Activated CD8-positive, alpha-beta T cell treated with anti-CD3 and anti-CD28 coated beads for 36 hours (primary cell): ENCODE measurements around the gene COL9A2. TPM values are rescaled to one million over a fixed set of nuclear protein-coding genes. Genes with fewer than 3 reads are reported as not detected.

Experiments used
- ATAC-seq: fragments of 200-7000 bp; cut with Tn5 transposase; one replicate; pipeline ENCODE4 v1.10.0; 2021; ENCODE audit warnings: mild to moderate bottlenecking, moderate library complexity
- CTCF ChIA-PET: fragments of 350-600 bp; sonication (Branson Sonifier 250); formaldehyde crosslinking; loops from one replicate; lab custom pipeline; 2021; ENCODE audit warnings: antibody characterized with exemption; lab: Charles Lee
- POLR2A ChIA-PET: fragments of 350-600 bp; sonication (Branson Sonifier 250); formaldehyde crosslinking; loops from one replicate; lab custom pipeline; 2021; ENCODE audit warnings: antibody characterized with exemption; lab: Charles Lee
- DNase-seq: peaks from one replicate; pipeline ENCODE4 v3.0.0-alpha.2; 2020
- H3K27ac Mint-ChIP-seq: one replicate; pipeline ENCODE4 v1.8.0; 2021; ENCODE audit warnings: mild to moderate bottlenecking, mixed read lengths
- H3K27me3 Mint-ChIP-seq: one replicate; pipeline ENCODE4 v1.8.0; 2021; ENCODE audit warnings: mixed read lengths
- H3K36me3 Mint-ChIP-seq: one replicate; pipeline ENCODE4 v1.8.0; 2021; ENCODE audit warnings: low read depth, mixed read lengths
- H3K4me1 Mint-ChIP-seq: one replicate; pipeline ENCODE4 v1.8.0; 2021; ENCODE audit warnings: low read depth, mixed read lengths
- H3K4me3 Mint-ChIP-seq: one replicate; pipeline ENCODE4 v1.8.0; 2021; ENCODE audit warnings: mild to moderate bottlenecking, moderate library complexity, mixed read lengths
- H3K9me3 Mint-ChIP-seq: one replicate; pipeline ENCODE4 v1.8.0; 2021; ENCODE audit warnings: mixed read lengths
- CTCF ChIP-seq: fragments of 200-600 bp; IDR thresholded peaks from one replicate; pipeline ENCODE4 v1.8.0; 2022; ENCODE audit warnings: antibody characterized with exemption, mild to moderate bottlenecking
- intact Hi-C: fragments of 100-400 bp; cut with micrococcal nuclease; formaldehyde crosslinking; loops from one replicate; pipeline ENCODE4 v1.10.0; 2022
- total RNA-seq, 2 experiments: library from RNA; stranded (reverse); gene quantifications; one replicate each; pipeline ENCODE4 v1.2.3, GENCODE V29; 2021

COL9A2 gene
- total RNA-seq, 2 experiments from 2014 or later, result 4.3 to 5.4 TPM

DNA sequence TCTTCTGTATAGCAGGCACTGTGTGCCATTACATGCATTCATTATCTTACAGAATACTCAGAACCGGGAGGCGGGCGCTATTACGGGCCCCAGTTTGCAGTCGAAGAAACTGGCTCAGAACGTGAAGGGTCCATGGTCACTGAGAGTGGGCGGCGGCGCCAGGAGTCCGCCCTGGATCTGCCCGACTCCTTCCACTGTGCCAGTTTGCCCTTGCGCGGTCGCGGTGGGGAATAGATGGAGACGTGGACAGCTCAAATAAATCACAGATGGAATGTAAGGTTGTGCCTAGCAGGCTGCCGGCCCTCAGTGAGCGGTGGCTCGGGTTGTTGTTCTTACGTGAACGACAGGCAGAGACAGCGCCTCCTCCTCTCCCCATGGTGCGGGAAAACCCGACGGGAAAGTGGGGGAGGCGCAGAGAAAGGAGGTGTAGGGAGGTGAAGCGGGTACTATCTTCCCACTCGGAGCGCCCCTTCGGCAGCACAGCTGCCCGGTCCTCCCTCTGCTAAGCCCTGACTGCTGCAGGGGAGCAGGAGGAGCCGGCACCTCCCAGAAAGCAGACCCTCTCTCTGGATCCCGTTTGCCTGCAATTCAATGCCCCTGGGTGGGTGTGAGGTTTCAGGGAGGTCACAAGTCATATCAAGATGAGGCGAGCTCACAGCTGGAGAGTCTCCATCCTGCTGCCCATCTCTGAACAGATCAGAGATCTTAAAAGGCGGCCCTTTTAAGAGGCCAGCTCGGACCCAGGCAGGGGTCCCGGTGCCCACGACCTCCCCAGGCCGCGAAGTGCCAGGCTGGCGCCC, 1.1 kb downstream of the COL9A2 start:
- ATAC-seq (peak; percentile 10), DNase-seq (peak; percentile 48)
- Mint-ChIP-seq H3K9me3 (no peaks in the 10 kb centered on the region), H3K27me3 (peaks cover 9% of the 10 kb centered on the region), H3K4me1 (peaks cover 31% of the 10 kb centered on the region), H3K27ac (peak overlapping the region; percentile 60), H3K4me3 (peak overlapping the region; percentile 79), H3K36me3 (no peaks in the 10 kb centered on the region)
- intact Hi-C loops, result loop anchor here (10.0 kb wide), 2 partner anchors 89 to 161 kb away; no protein-coding TSS in a partner anchor
- no peak for TF ChIP-seq CTCF
- ChIA-PET CTCF (interaction anchor here (0.7 to 5.3 kb wide), 33 partner anchors 10 to 242 kb away, joined by 3 to 108 read pairs (median 6); partner anchors contain the start of genes RLF and SMAP2), POLR2A (interaction anchor here (0.8 to 2.9 kb wide), 17 partner anchors 15 to 193 kb away, joined by 3 to 11 read pairs (median 4); partner anchors contain the start of genes EXO5, RLF and ZMPSTE24)

- DNase-seq, result peak; percentile 92
- Mint-ChIP-seq H3K27me3 (peaks cover 9% of the 10 kb centered on the region), H3K27ac (no peak overlapping the region), H3K36me3 (no peaks in the 10 kb centered on the region), H3K4me1 (peaks cover 31% of the 10 kb centered on the region), H3K9me3 (no peaks in the 10 kb centered on the region), H3K4me3 (peak overlapping the region; percentile 79)
- intact Hi-C loops, result loop anchor here (10.0 kb wide), 2 partner anchors 89 to 161 kb away; no protein-coding TSS in a partner anchor
- peak; percentile 93 for TF ChIP-seq CTCF
- POLR2A ChIA-PET, result interaction anchor here (0.6 to 2.9 kb wide), 20 partner anchors 14 to 207 kb away, joined by 3 to 11 read pairs (median 3); partner anchors contain the start of genes EXO5, RLF and ZMPSTE24
- ATAC-seq, result peak; percentile 82
- CTCF ChIA-PET, result interaction anchor here (0.5 to 5.3 kb wide), 57 partner anchors 10 to 512 kb away, joined by 3 to 108 read pairs (median 5); partner anchors contain the start of genes RLF and SMAP2
Observed at GRCh38 chr1:40315239-40315794, 1.8 kb downstream of the COL9A2 start.

- DNase-seq, result no peak
- no peak for TF ChIP-seq CTCF
- Mint-ChIP-seq H3K27ac (no peak overlapping the region), H3K9me3 (no peaks in the 10 kb centered on the region), H3K4me1 (peaks cover 31% of the 10 kb centered on the region), H3K27me3 (peaks cover 9% of the 10 kb centered on the region), H3K36me3 (no peaks in the 10 kb centered on the region), H3K4me3 (peak overlapping the region; percentile 79)
- intact Hi-C loops, result loop anchor here (10.0 kb wide), 2 partner anchors 90 to 160 kb away; no protein-coding TSS in a partner anchor
- ChIA-PET CTCF (interaction anchor here (0.5 to 5.3 kb wide), 52 partner anchors 9 to 511 kb away, joined by 3 to 108 read pairs (median 5); partner anchors contain the start of genes RLF and SMAP2), POLR2A (interaction anchor here (0.6 to 2.9 kb wide), 14 partner anchors 14 to 206 kb away, joined by 3 to 11 read pairs (median 3); partner anchors contain the start of genes RLF and ZMPSTE24)
- ATAC-seq, result no peak
Observed at GRCh38 chr1:40314721-40315238, 2.3 kb downstream of the COL9A2 start.

- H3K27ac Mint-ChIP-seq, result no peak overlapping the region
- H3K4me1 Mint-ChIP-seq, result peaks cover 31% of the 10 kb centered on the region
Observed at GRCh38 chr1:40313958-40314720, 2.9 kb downstream of the COL9A2 start.

More at GRCh38 chr1:40313958-40314720, 2.9 kb downstream of the COL9A2 start:
- Mint-ChIP-seq H3K9me3 (no peaks in the 10 kb centered on the region), H3K27me3 (peaks cover 9% of the 10 kb centered on the region), H3K36me3 (no peaks in the 10 kb centered on the region), H3K4me3 (peak overlapping the region; percentile 33)
- ChIA-PET CTCF (interaction anchor here (0.6 to 5.3 kb wide), 34 partner anchors 16 to 511 kb away, joined by 3 to 108 read pairs (median 5); partner anchors contain the start of genes RLF and SMAP2), POLR2A (interaction anchor here (0.7 to 2.9 kb wide), 6 partner anchors 30 to 192 kb away, joined by 3 to 11 read pairs (median 4); partner anchors contain the start of genes RLF and ZMPSTE24)
- no peak for DNase-seq
- TF ChIP-seq CTCF, result no peak
- intact Hi-C loops, result loop anchor here (10.0 kb wide), 2 partner anchors 91 to 159 kb away; no protein-coding TSS in a partner anchor
- no peak for ATAC-seq
